Tibial nerve (tissue), 4 donors: Measurements from ENCODE around the gene TXNRD3. TPM values are rescaled to one million over a fixed set of nuclear protein-coding genes. Genes with fewer than 3 reads are reported as not detected.

Experiments
- DNase-seq, 2 donors: peaks; one replicate each; pipeline ENCODE4 v3.0.0-alpha.2; 2019; ENCODE audit warnings: low spot score in 2 of 2
- H3K27ac ChIP-seq, 4 donors: fragments of 200-600 bp; sonication (generic) in 3 of 4; one replicate each; pipeline ENCODE4 v1.5.1; 2017 to 2019; ENCODE audit warnings: mild to moderate bottlenecking in 1 of 4
- H3K27me3 ChIP-seq, 2 donors: fragments of 200-600 bp; sonication (generic) in 1 of 2; one replicate each; pipeline versions ENCODE4 v1.5.1 to v1.6.0; 2017 to 2019
- H3K36me3 ChIP-seq, 3 donors: fragments of 200-600 bp; sonication (generic); one replicate each; pipeline ENCODE4 v1.5.1; 2018 to 2019
- H3K4me1 ChIP-seq, 4 donors: fragments of 200-600 bp; sonication (generic) in 3 of 4; one replicate each; pipeline ENCODE4 v1.5.1; 2017 to 2019
- H3K4me3 ChIP-seq, 4 donors: fragments of 200-600 bp; sonication (generic) in 3 of 4; one replicate each; pipeline ENCODE4 v1.5.1; 2017 to 2019; ENCODE audit warnings: mild to moderate bottlenecking in 1 of 4, moderate library complexity in 1 of 4
- H3K9me3 ChIP-seq, 4 donors: fragments of 200-600 bp; sonication (generic) in 3 of 4; one replicate each; pipeline ENCODE4 v1.5.1; 2017 to 2019
- EP300 ChIP-seq, 2 donors: sonication (generic); formaldehyde crosslinking; IDR thresholded peaks; one replicate each; pipeline ENCODE4 v1.6.1; 2017; ENCODE audit warnings: antibody characterized with exemption in 2 of 2, mild to moderate bottlenecking in 1 of 2
- POLR2A ChIP-seq, 2 donors: fragments of 450-650 bp; IDR thresholded peaks; one replicate each; pipeline ENCODE4 v1.6.1; 2017; ENCODE audit warnings: antibody characterized with exemption in 2 of 2, mild to moderate bottlenecking in 2 of 2, moderate library complexity in 2 of 2
- WGBS, 2 donors: methylation state at CpG; one replicate each; pipeline ENCODE4 v1.1.5; 2018; 5-methylcytosine and 5-hydroxymethylcytosine counted together
- total RNA-seq, 4 donors: library from RNA; depleted of rRNA; stranded (reverse); fragments of >200 nt; gene quantifications; one replicate each; pipeline ENCODE4 v1.1.0, GENCODE V29; 2016
- TF ChIP-seq, protein P1 (sequence below), 5 experiments: fragments of 200-600 bp in 3 of 5; fragments of 450-650 bp in 2 of 5; sonication (generic) in 3 of 5; IDR thresholded peaks; one replicate each; pipeline ENCODE4 v1.5.1; 2016 to 2019; ENCODE audit warnings: antibody characterized with exemption in 5 of 5, mild to moderate bottlenecking in 3 of 5, moderate library complexity in 2 of 5

TXNRD3 gene
- total RNA-seq, 4 donors from 2014 or later, result 18.6 to 33.3 (median 23.3) TPM

GRCh38 chr3:126663750-126664149 is 8.8 kb upstream of the TXNRD3 start:
- DNase-seq, result no peak
- Histone ChIP-seq H3K27me3 (peaks cover 0 to 26% of the 10 kb centered on the region in 2 donors), H3K27ac (no peak overlapping the region), H3K36me3 (no peaks in the 10 kb centered on the region), H3K9me3 (no peaks in the 10 kb centered on the region), H3K4me1 (no peaks in the 10 kb centered on the region), H3K4me3 (no peak overlapping the region)
- 90 to 95% methylated on average over 6 to 8 of the region's 8 CpGs for WGBS, 2 donors
- TF ChIP-seq EP300 (IDR thresholded peaks at IDR 0.05) (no peak), POLR2A (IDR thresholded peaks at IDR 0.05) (no peak)
- TF ChIP-seq, protein P1, sequence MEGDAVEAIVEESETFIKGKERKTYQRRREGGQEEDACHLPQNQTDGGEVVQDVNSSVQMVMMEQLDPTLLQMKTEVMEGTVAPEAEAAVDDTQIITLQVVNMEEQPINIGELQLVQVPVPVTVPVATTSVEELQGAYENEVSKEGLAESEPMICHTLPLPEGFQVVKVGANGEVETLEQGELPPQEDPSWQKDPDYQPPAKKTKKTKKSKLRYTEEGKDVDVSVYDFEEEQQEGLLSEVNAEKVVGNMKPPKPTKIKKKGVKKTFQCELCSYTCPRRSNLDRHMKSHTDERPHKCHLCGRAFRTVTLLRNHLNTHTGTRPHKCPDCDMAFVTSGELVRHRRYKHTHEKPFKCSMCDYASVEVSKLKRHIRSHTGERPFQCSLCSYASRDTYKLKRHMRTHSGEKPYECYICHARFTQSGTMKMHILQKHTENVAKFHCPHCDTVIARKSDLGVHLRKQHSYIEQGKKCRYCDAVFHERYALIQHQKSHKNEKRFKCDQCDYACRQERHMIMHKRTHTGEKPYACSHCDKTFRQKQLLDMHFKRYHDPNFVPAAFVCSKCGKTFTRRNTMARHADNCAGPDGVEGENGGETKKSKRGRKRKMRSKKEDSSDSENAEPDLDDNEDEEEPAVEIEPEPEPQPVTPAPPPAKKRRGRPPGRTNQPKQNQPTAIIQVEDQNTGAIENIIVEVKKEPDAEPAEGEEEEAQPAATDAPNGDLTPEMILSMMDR (IDR thresholded peaks at IDR 0.05), result no peak

DNA sequence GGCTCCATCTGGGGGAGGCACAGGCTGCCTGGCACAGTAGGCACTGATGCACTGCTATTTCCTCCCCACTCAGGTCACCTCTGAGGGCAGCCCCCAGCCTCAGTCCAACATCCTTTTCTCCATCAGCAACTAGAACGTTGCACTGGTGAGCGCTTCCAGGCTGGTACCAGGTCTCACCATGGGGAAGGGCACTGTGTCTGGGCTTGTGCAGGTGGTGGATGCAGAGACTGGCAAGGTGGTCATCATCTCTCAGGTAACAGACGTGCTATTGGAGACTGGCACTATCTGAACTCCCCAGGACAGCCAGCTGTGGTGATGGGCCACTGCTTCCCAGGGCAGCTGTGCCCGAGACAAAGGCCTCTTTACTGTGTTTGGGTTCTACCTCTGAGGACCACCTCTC is 8.3 kb upstream of the TXNRD3 start:
- 90% methylated on average over 2 of the region's 4 CpGs; no CpG with 5 or more reads in 1 of the 2 donors for WGBS, 2 donors

DNA sequence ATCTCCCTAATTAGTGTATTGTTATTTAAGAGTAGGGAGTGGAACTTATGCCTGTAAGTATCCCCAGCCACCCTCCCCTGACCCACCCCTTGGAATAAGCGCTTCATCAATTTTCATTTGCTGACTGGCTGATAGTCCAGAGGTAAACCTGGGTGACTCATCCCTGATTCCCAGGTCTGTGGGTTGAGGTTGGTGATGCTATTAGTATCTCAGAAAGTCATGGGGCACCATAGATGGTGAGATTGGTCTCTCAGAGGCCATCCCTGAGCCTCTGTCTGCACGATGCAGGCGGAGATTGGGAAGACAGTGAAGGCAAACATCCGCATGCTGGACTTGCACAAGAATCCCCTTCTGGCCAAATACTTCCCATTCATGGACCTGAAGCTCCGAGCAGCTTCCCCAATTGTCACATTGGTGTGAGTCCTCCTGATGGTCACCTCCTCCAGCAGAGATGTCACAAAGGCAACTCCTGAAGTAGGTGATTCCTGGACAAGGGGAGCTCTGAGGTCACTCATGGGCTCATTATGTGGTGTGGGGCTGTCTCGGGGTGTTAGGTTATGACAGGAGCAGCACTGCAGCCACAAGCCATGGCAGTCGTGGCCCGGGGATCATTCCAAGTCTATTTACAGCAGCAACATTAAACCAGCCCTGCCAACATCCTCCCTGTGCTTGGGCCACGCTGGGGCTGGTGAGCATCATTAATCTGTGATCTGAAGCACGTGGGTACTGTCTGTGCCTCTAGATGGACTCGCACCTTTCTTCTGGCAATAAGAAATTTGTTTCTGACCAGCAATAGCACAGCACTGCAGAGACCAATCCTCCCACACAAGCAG is 6.8 kb upstream of the TXNRD3 start:
- 74 to 77% methylated on average over 11 of the region's 11 CpGs for WGBS, 2 donors
- Histone ChIP-seq H3K4me3 (no peak overlapping the region), H3K27me3 (peaks cover 0 to 26% of the 10 kb centered on the region in 2 donors), H3K27ac (no peak overlapping the region), H3K9me3 (no peaks in the 10 kb centered on the region), H3K36me3 (no peaks in the 10 kb centered on the region), H3K4me1 (no peaks in the 10 kb centered on the region)
- no peak for DNase-seq
- TF ChIP-seq, protein P1 (IDR thresholded peaks at IDR 0.05), result no peak
- TF ChIP-seq EP300 (IDR thresholded peaks at IDR 0.05), result no peak
- TF ChIP-seq POLR2A (IDR thresholded peaks at IDR 0.05), result no peak

More for the DNA sequence above, 8.3 kb upstream of the TXNRD3 start:
- Histone ChIP-seq H3K27me3 (peaks cover 0 to 26% of the 10 kb centered on the region in 2 donors), H3K4me1 (no peaks in the 10 kb centered on the region), H3K4me3 (no peak overlapping the region), H3K36me3 (no peaks in the 10 kb centered on the region), H3K27ac (no peak overlapping the region), H3K9me3 (no peaks in the 10 kb centered on the region)
- no peak for DNase-seq
- TF ChIP-seq, protein P1 (IDR thresholded peaks at IDR 0.05), result no peak
- no peak for TF ChIP-seq EP300 (IDR thresholded peaks at IDR 0.05)
- no peak for TF ChIP-seq POLR2A (IDR thresholded peaks at IDR 0.05)

- no peak overlapping the region for H3K27ac ChIP-seq
- 60 to 63% methylated on average over 19 of the region's 19 CpGs for WGBS, 2 donors
- no peaks in the 10 kb centered on the region for H3K36me3 ChIP-seq
- H3K9me3 ChIP-seq, result no peaks in the 10 kb centered on the region
- no peak overlapping the region for H3K4me3 ChIP-seq
- TF ChIP-seq EP300 (IDR thresholded peaks at IDR 0.05) (no peak), POLR2A (IDR thresholded peaks at IDR 0.05) (no peak)
- TF ChIP-seq, protein P1 (IDR thresholded peaks at IDR 0.05), result no peak
- no peak for DNase-seq
- peaks cover 0 to 26% of the 10 kb centered on the region in 2 donors for H3K27me3 ChIP-seq
- H3K4me1 ChIP-seq, result peaks cover 0 to 3% (median 0%) of the 10 kb centered on the region in 4 donors
Observed at GRCh38 chr3:126659915-126660886, 5.3 kb upstream of the TXNRD3 start.
